IPS DF 6.9 (cell line): ENCODE results near the gene CRACR2B.

Experiments
- DNase-seq: peaks from one replicate; pipeline ENCODE4 v3.0.0-alpha.2; 2013; ENCODE audit warnings: low read depth, low spot score
- H3K27ac ChIP-seq: one replicate; pipeline ENCODE4 v1.5.1; 2013; ENCODE audit warnings: low read length, control low read depth
- H3K27me3 ChIP-seq: 2 replicates; pipeline ENCODE4 v1.6.1; 2013; ENCODE audit warnings: mild to moderate bottlenecking, low read length; ENCODE audit not compliant: control insufficient read depth, insufficient read depth
- H3K36me3 ChIP-seq: 2 replicates; pipeline ENCODE4 v1.6.1; 2013; ENCODE audit warnings: low read length; ENCODE audit not compliant: control insufficient read depth, insufficient read depth
- H3K4me1 ChIP-seq: 2 replicates; pipeline ENCODE4 v1.6.1; 2013; ENCODE audit warnings: low read length; ENCODE audit not compliant: control insufficient read depth, insufficient read depth
- H3K4me3 ChIP-seq: 2 replicates; pipeline ENCODE4 v1.5.1; 2013; ENCODE audit warnings: mild to moderate bottlenecking, low read length
- H3K9me3 ChIP-seq: 2 replicates; pipeline ENCODE4 v1.6.1; 2013; ENCODE audit warnings: low read length, inconsistent platforms; ENCODE audit not compliant: control insufficient read depth, insufficient read depth
- WGBS: extraction: QIAGEN DNeasy Blood & Tissue Kit; methylation state at CpG from one replicate; pipeline ENCODE4 v1.1.7; 2013; ENCODE audit warnings: mixed read lengths, missing lambda C conversion rate; ENCODE audit not compliant: insufficient read length, insufficient coverage; 5-methylcytosine and 5-hydroxymethylcytosine counted together

Gene CRACR2B

DNA sequence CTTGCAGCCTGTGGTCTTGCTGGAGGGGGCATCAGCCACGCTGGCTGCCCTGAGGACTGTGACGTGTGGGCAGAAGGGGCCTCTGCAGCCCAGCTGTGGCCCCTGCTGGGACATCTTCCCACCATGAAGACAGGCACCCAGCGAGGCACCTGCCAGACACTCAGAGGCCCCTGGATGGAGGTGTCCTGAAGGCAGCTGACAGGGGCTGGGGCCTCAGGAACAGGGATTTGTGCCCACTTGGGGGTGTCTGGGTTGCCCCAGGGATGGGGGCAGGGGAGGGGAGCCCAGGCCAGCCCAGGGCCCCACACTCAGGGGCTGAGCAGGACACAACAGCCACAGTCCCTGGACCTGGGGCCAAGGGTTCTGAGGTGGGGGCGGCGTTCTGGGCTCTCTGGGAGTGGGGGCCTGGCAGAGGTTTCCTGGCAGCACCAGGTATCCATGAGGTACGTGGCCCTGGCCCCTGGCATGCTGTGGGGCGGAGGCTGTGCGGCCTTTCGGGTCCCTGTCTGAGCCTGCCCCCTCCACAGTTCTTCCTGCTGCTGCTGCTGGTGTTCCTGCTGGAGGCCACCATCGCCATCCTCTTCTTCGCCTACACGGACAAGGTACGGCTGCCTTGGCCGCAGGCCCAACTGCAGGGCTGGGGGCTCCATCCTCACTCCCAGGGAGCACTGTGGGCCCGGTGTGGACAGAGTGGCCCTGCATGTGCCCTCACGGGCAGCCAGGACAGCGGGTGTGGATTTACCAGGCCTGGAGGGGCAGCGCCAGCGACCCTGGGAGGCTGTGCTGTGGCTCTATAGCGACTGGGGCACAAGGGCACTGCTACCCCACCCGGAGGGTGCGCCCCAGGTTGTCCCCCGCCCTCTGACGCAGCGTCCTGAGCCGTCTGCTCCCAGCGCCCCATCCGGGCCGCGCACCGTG, 36.5 kb downstream of the CRACR2B start:
- no peak overlapping the region for H3K4me3 ChIP-seq
- no peak for DNase-seq
- H3K36me3 ChIP-seq: peaks cover 10% of the 10 kb centered on the region; the same call in 1 of the 2 replicates
- no CpG with 5 or more reads among the region's 31 CpGs for WGBS
- H3K9me3 ChIP-seq: no peaks in the 10 kb centered on the region
- no peaks in the 10 kb centered on the region for H3K27me3 ChIP-seq
- H3K4me1 ChIP-seq: peaks cover 13% of the 10 kb centered on the region
- H3K27ac ChIP-seq: no peak overlapping the region

DNA sequence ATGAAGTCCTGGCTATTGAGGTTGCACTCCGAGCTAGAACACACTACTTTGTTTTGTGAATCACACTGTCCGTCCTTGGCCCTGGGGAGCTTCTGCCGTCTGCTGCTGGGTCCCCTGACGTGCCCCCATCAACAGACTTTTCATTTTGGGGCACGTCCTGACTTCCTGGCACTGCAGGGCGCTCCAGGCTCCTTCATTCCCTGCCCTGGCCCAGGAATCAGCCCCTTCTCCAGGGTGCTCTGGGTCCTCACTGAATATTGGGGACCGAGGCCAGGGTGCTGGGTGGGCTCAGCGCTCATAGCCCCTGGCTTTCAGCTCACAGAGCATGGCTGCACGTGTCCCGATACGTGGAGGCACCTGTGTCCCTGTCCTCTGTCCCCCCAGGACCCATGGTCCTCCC, 37.2 kb downstream of the CRACR2B start:
- H3K27ac ChIP-seq: no peak overlapping the region
- DNase-seq: no peak
- H3K36me3 ChIP-seq: peaks cover 11% of the 10 kb centered on the region; the same call in 1 of the 2 replicates
- peaks cover 13% of the 10 kb centered on the region for H3K4me1 ChIP-seq
- no peaks in the 10 kb centered on the region for H3K27me3 ChIP-seq
- H3K9me3 ChIP-seq: no peaks in the 10 kb centered on the region
- no peak overlapping the region for H3K4me3 ChIP-seq
- no CpG with 5 or more reads among the region's 11 CpGs for WGBS

GRCh38 chr11:865462-866430, 38.0 kb downstream of the CRACR2B start:
- Histone ChIP-seq H3K36me3 (peaks cover 11% of the 10 kb centered on the region; the same call in 1 of the 2 replicates), H3K9me3 (no peaks in the 10 kb centered on the region), H3K4me3 (no peak overlapping the region), H3K27me3 (no peaks in the 10 kb centered on the region), H3K4me1 (peaks cover 15% of the 10 kb centered on the region), H3K27ac (no peak overlapping the region)
- no peak for DNase-seq
- WGBS: no CpG with 5 or more reads among the region's 41 CpGs

DNA sequence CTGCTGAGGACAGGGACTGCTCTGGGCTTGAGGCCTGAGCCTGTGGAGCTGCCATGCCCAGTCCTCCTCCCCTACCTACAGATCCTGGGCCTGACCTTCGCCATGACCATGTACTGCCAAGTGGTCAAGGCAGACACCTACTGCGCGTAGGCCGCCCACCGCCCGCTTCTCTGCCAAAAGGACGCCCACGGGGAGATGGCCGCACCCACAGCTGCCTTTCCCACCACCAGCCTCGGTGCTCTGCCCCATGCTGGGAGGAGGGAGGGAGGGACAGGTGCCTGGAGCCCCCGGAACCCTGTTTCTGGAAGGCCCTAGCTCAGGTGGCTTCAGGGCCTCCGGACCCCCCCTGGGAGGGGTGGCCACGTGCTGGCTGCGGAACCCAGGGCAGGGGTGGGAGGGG, 38.8 kb downstream of the CRACR2B start:
- Histone ChIP-seq H3K36me3 (peaks cover 13% of the 10 kb centered on the region; the same call in 1 of the 2 replicates), H3K4me1 (peaks cover 15% of the 10 kb centered on the region), H3K4me3 (no peak overlapping the region), H3K9me3 (no peaks in the 10 kb centered on the region), H3K27me3 (no peaks in the 10 kb centered on the region), H3K27ac (no peak overlapping the region)
- DNase-seq: no peak
- WGBS: no CpG with 5 or more reads among the region's 14 CpGs

DNA sequence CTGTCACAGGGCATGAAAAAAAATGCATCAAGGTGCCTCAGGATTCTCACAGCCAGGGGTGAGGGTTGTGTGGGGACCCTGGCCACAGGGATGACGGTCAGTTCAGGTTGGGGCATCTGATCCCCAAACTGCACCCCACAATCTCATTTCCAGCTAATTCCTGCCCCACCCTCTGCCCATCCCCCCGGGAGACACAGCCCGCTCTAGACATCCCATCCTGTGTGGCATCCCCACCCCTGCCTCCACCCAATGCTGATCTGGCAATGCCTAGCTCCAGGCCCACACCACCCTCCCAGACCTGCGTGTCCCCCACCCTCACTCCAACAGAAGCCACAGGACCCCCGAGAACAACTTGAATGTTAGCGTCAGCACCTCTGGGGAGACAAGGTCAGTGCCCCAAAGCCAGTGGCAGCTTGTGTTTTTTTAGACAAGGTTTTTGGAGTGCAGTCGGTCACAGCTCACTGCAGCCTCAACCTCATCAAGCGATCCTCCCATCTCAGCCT, 40.2 kb downstream of the CRACR2B start:
- H3K36me3 ChIP-seq: peaks cover 14% of the 10 kb centered on the region; the same call in 1 of the 2 replicates
- H3K9me3 ChIP-seq: no peaks in the 10 kb centered on the region
- H3K4me1 ChIP-seq: peaks cover 6% of the 10 kb centered on the region; the same call in 1 of the 2 replicates
- H3K4me3 ChIP-seq: no peak overlapping the region
- DNase-seq: no peak
- no peaks in the 10 kb centered on the region for H3K27me3 ChIP-seq
- H3K27ac ChIP-seq: no peak overlapping the region
- no CpG with 5 or more reads among the region's 8 CpGs for WGBS

DNA sequence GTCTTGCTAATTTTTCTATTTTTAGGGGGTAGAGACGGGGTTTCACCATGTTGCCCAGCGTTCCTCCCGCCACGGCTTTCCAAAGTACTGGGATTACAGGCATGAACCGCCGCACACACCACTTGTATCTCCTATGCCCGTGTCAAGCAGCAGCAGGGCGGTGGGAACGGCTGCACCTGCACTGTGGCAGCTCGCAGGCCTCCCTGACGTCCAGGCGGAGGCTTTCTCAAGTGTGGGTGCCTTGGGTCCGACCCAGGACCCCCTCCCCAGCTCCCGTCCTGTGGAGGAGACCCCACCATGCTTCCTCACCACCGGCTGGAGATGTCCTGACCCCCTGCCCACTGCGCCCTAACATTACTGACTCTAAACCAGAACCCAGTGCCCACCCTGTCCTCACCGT, 40.7 kb downstream of the CRACR2B start:
- Histone ChIP-seq H3K27ac (no peak overlapping the region), H3K9me3 (no peaks in the 10 kb centered on the region), H3K4me3 (no peak overlapping the region), H3K4me1 (peaks cover 3% of the 10 kb centered on the region; the same call in 1 of the 2 replicates), H3K36me3 (peaks cover 14% of the 10 kb centered on the region; the same call in 1 of the 2 replicates), H3K27me3 (no peaks in the 10 kb centered on the region)
- no CpG with 5 or more reads among the region's 17 CpGs for WGBS
- no peak for DNase-seq

DNA sequence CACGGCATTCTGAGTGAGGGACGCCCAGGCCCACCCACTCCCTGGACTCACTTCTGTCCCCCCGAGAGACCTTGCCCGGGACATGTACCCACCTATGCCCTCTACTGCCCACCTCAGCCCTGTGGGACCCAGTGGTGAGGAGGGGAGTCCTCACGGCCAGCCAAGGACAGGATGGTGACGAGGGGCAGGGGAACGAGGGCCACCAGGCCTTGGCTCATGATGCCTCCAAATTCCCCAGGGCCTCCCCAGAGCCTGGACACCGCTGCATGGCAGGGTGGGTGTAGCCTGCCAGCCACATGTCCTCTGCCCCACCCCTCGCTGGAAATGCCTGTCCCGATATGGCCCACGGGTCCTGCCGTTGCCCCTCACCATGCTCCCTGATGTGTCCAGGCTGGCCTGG, 41.1 kb downstream of the CRACR2B start:
- H3K4me3 ChIP-seq: no peak overlapping the region
- no peaks in the 10 kb centered on the region for H3K27me3 ChIP-seq
- H3K27ac ChIP-seq: no peak overlapping the region

DNA sequence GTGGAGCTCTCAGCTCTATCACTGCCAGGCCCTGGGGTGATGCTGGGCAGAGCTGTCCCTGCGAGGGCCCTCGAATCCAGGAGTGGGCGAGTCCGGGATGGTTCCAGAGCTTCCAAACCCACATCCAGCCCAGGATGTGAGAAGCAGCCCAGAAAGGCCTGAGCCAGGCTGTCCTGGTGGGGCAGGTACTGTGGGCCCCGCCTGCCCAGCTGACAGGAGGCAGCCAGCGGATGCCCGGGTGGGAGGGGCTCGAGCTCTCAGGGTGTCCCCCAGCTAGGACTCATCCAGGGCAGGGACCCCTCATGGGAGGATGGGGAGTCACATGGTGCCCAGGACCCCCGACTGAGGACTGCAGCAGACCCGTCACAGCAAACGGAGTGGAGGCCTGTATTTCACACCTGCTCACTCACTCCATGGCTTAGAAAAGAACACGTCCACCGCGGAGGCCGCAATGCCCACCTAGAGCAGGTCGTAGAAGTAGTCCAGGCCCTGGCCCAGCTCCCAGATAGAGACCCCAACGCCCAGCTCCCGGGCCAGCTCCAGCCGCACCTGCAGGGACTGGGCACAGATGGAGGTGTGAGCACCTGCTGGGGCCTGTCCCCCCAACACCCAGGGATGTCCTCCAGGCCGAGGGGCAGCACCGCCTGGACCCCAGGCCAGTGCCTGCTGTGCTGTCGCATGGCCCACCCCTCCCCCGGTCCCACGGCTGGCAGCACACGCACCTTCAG, 41.8 kb downstream of the CRACR2B start:
- Histone ChIP-seq H3K27me3 (no peaks in the 10 kb centered on the region), H3K9me3 (no peaks in the 10 kb centered on the region), H3K4me3 (no peak overlapping the region), H3K4me1 (peaks cover 3% of the 10 kb centered on the region; the same call in 1 of the 2 replicates), H3K36me3 (peaks cover 14% of the 10 kb centered on the region; the same call in 1 of the 2 replicates), H3K27ac (no peak overlapping the region)
- WGBS: no CpG with 5 or more reads among the region's 25 CpGs
- no peak for DNase-seq

More for the DNA sequence above, 41.1 kb downstream of the CRACR2B start:
- no peak for DNase-seq
- H3K36me3 ChIP-seq: peaks cover 14% of the 10 kb centered on the region; the same call in 1 of the 2 replicates
- no CpG with 5 or more reads among the region's 12 CpGs for WGBS
- no peaks in the 10 kb centered on the region for H3K9me3 ChIP-seq
- peaks cover 3% of the 10 kb centered on the region; the same call in 1 of the 2 replicates for H3K4me1 ChIP-seq

- no peak overlapping the region for H3K4me3 ChIP-seq
- no peak for DNase-seq
- peaks cover 14% of the 10 kb centered on the region; the same call in 1 of the 2 replicates for H3K36me3 ChIP-seq
- H3K27ac ChIP-seq: no peak overlapping the region
- peaks cover 2% of the 10 kb centered on the region; the same call in 1 of the 2 replicates for H3K4me1 ChIP-seq
- no CpG with 5 or more reads among the region's 8 CpGs for WGBS
- H3K9me3 ChIP-seq: no peaks in the 10 kb centered on the region
- H3K27me3 ChIP-seq: no peaks in the 10 kb centered on the region
These were observed 42.4 kb downstream of the CRACR2B start for GRCh38 chr11:870127-870413.
